ENCODE measurements around the gene SPHK2. TPM values are rescaled to one million over a fixed set of nuclear protein-coding genes. Genes with fewer than 3 reads are reported as not detected.

The SPHK2 gene
- total and polyA plus RNA-seq, 12 donors = 4.3 to 29.9 (median 16.8) TPM

DNA sequence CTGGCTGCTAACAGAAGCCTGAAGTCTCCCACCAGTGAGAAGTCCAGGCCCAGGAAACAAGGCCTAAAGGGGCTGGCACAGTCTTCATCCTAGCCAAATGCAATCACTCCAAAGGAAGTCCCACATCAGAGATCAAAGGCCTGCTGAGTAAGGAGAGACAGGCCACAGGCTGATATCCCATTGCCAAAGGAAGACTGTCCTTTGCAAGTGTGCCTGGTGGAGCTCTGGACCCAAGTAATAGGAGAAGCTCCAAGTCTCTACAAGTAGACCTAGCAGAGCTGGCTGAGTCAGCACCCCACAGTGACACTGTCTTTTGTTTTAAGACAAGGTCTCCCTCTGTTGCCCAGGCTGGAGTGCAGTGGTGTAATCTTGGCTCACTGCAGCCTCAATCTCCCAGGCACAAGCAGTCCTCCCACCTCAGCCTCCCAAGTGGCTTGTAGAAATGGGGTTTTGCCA lies 13.4 kb downstream of the SPHK2 start:
- intact Hi-C loops (cut with DNase I) = no loop called here
- TF ChIP-seq, protein P1, sequence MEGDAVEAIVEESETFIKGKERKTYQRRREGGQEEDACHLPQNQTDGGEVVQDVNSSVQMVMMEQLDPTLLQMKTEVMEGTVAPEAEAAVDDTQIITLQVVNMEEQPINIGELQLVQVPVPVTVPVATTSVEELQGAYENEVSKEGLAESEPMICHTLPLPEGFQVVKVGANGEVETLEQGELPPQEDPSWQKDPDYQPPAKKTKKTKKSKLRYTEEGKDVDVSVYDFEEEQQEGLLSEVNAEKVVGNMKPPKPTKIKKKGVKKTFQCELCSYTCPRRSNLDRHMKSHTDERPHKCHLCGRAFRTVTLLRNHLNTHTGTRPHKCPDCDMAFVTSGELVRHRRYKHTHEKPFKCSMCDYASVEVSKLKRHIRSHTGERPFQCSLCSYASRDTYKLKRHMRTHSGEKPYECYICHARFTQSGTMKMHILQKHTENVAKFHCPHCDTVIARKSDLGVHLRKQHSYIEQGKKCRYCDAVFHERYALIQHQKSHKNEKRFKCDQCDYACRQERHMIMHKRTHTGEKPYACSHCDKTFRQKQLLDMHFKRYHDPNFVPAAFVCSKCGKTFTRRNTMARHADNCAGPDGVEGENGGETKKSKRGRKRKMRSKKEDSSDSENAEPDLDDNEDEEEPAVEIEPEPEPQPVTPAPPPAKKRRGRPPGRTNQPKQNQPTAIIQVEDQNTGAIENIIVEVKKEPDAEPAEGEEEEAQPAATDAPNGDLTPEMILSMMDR (IDR thresholded peaks at IDR 0.05) = no peak
- peak in 1 of 2 donors; percentile 50 for TF ChIP-seq POLR2A (IDR thresholded peaks at IDR 0.05)
- no peaks in the 10 kb centered on the region for H3K27me3 ChIP-seq

DNA sequence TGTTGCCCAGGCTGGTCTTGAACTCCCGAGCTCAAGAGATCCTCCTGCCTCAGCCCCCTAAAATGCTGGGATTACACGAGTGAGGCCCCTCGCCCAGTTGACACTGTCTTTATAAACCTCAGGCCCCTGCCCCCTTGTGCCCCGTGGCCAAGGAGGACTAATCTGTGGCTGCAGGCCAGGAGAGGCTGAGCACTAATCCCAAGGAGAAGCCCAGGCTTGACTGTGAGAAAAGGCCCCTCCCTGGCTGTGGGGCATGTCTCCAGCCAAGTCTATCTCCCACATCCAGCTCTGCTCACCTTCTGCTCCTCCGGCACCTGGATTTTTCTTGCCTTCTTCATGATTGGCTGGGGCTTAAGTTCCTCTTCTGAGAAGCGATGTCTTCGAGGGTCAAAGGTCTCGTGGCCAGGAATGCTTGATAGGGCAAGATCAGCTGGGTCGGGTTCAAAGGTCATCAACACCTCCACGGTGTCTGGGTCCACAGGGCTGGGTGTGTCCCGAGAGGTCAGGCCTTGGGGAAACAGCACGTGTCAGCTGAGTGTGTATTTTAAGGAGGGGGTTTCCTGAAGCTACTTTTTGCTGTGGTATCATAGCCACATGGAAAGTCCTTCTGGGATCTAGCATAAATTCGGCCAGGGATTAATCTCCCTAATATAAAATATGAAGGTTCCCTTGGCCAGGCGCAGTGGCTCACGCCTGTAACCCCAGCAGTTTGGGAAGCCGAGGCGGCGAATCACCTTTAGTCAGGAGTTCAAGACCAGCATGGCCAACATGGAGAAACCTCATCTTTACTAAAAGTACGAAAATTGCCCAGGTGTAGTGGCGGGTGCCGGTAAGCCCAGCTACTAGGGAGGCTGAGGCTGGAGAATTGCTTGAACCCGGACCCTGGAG lies 14.1 kb downstream of the SPHK2 start:
- H3K4me3 ChIP-seq = peak overlapping the region in 2 of 4 donors; percentile 11 to 38
- TF ChIP-seq, protein P1 (IDR thresholded peaks at IDR 0.05) = no peak
- no peak for TF ChIP-seq POLR2A (IDR thresholded peaks at IDR 0.05)
- no peaks in the 10 kb centered on the region for H3K9me3 ChIP-seq (replicated peaks in 1 of 3)
- DNase-seq = peak in 6 of 7 donors; percentile 46 to 81 (median 58)
- no peaks in the 10 kb centered on the region for H3K27me3 ChIP-seq
- intact Hi-C loops (cut with DNase I) = no loop called here
- H3K27ac ChIP-seq = peak overlapping the region; percentile 11 to 98 (median 95)
- H3K4me1 ChIP-seq (replicated peaks in 1 of 2) = peaks cover 41 to 67% of the 10 kb centered on the region in 2 donors
- 51 to 64% (median 60%) methylated on average over 17 to 22 of the region's 22 CpGs for WGBS, 4 donors
- H3K36me3 ChIP-seq (replicated peaks in 1 of 2) = peaks cover 0 to 7% of the 10 kb centered on the region in 2 donors

More for the DNA sequence above, 13.4 kb downstream of the SPHK2 start:
- Histone ChIP-seq H3K9me3 (replicated peaks in 1 of 3) (no peaks in the 10 kb centered on the region), H3K4me1 (replicated peaks in 1 of 2) (peaks cover 40 to 66% of the 10 kb centered on the region in 2 donors), H3K4me3 (no peak overlapping the region), H3K36me3 (replicated peaks in 1 of 2) (peaks cover 0 to 7% of the 10 kb centered on the region in 2 donors), H3K27ac (peak overlapping the region in 4 of 5 donors; percentile 93 to 98 (median 95))
- peak; percentile 37 to 83 (median 72) for DNase-seq

DNA sequence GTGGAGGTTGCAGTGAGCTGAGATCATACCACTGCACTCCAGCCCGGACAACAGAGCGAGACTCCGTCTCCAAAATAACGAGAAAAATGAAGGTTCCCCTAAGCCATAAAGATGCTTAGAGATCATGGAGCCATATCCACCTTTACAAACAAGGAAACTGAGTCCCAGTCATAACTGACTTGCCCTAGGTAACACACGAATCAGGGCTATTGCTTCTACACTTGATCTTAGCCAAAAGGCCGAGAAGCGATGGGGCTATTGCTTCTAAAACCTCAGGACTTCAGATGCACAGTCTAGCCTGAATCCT lies 14.7 kb downstream of the SPHK2 start:
- DNase-seq = peak in 2 of 7 donors; percentile 15 to 20
- H3K27me3 ChIP-seq = no peaks in the 10 kb centered on the region
- 29 to 39% (median 31%) methylated on average over 7 of the region's 7 CpGs for WGBS, 4 donors
- no peaks in the 10 kb centered on the region for H3K9me3 ChIP-seq (replicated peaks in 1 of 3)
- TF ChIP-seq POLR2A (IDR thresholded peaks at IDR 0.05) = no peak
- TF ChIP-seq, protein P1 (IDR thresholded peaks at IDR 0.05) = no peak
- H3K36me3 ChIP-seq (replicated peaks in 1 of 2) = peaks cover 0 to 7% of the 10 kb centered on the region in 2 donors
- intact Hi-C loops (cut with DNase I) = no loop called here
- peaks cover 45 to 73% of the 10 kb centered on the region in 2 donors for H3K4me1 ChIP-seq (replicated peaks in 1 of 2)
- H3K27ac ChIP-seq = peak overlapping the region; percentile 56 to 98 (median 95)
- H3K4me3 ChIP-seq = peak overlapping the region in 2 of 4 donors; percentile 11 to 38

DNA sequence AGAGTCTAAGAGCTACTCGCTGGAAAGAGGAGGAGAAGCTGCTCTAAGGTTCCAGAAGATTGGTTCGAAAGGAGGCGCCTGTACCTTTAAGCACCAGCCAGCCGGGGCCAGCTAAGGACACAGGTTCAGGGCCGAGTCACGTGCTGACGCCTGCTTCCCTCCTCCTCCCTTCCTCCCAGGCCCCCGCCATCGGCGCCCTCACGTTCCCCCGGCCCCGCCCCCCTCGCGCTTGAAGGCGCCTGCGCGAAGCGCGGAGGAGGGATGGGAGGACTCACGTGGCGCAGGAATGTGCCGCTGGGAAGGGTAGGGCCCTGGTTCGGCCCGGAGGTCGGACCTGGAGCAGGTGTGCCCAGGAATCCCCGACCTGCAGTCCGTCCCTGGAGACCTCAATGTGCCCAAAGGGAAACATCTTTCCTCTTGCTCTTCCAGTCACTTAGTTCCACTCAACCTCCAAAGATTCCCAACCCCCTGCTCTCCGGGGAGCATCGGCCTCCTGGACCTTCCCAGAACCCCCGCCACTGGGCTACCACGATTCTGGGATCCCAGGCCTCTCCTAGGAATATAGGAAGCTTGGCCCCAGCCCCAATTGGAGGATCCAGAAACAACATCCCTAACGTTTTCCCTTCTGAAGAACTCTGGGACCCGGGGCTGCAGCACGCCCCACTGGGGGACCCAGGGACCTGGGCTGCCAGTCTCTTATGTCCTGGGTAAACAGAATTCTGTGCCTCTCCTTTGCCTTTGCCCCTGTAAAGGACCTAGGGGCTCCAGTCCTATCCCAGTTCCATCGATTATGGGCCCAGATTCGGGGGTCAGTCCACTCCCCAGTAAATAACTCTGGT lies 15.3 kb downstream of the SPHK2 start:
- H3K9me3 ChIP-seq (replicated peaks in 1 of 3) = no peaks in the 10 kb centered on the region
- no peaks in the 10 kb centered on the region for H3K27me3 ChIP-seq
- H3K36me3 ChIP-seq (replicated peaks in 1 of 2) = peaks cover 0 to 7% of the 10 kb centered on the region in 2 donors
- intact Hi-C loops (cut with DNase I) = no loop called here
- H3K4me3 ChIP-seq = peak overlapping the region in 2 of 4 donors; percentile 45 to 70
- peak overlapping the region; percentile 93 to 98 (median 95) for H3K27ac ChIP-seq
- TF ChIP-seq, protein P1 (IDR thresholded peaks at IDR 0.05) = no peak
- peak; percentile 25 to 91 for TF ChIP-seq POLR2A (IDR thresholded peaks at IDR 0.05)
- DNase-seq = peak; percentile 97 to 100 (median 98)
- peaks cover 45 to 71% of the 10 kb centered on the region in 2 donors for H3K4me1 ChIP-seq (replicated peaks in 1 of 2)
- 3 to 8% (median 5%) methylated on average over 13 to 37 of the region's 37 CpGs for WGBS, 4 donors

All from adrenal gland (tissue), 12 donors.